HCT116 (cell line): ENCODE measurements around the gene SH3D21. TPM values are rescaled to one million over a fixed set of nuclear protein-coding genes. Genes with fewer than 3 reads are reported as not detected.

Experiments
- ATAC-seq: fragments of 200-7000 bp; cut with Tn5 transposase; 2 replicates; pipeline ENCODE4 v1.9.1; 2020; ENCODE audit warnings: mild to moderate bottlenecking, moderate library complexity
- BruUV-seq: library from RNA; stranded (reverse); fragments of 400-500 nt; replicated peaks from 2 replicates; lab custom pipeline; 2021; lab: Mats Ljungman, UMichigan
- CTCF ChIA-PET: fragments of 300-600 bp; sonication (Branson Sonifier 250); formaldehyde crosslinking; loops from one replicate; lab custom pipeline; 2021; ENCODE audit warnings: antibody characterized with exemption; lab: Charles Lee
- POLR2A ChIA-PET: fragments of 300-600, 350-600 bp; sonication (Branson Sonifier 250); formaldehyde crosslinking; loops from one replicate; lab custom pipeline; 2021; ENCODE audit warnings: antibody characterized with exemption; lab: Charles Lee
- RAD21 ChIA-PET, 2 experiments: fragments of 300-600 bp; sonication (Branson Sonifier 250); formaldehyde crosslinking; loops; one replicate each; lab custom pipeline; 2023; ENCODE audit warnings: low total read pairs in 2 of 2; ENCODE audit not compliant: uncharacterized antibody in 2 of 2, unreplicated experiment in 2 of 2, low non-redundant PET in 1 of 2; lab: Charles Lee
- DNase-seq: peaks from one replicate; pipeline ENCODE4 v3.0.0-alpha.2; 2010; ENCODE audit warnings: low read depth, low spot score
- H2AFZ ChIP-seq: fragments of 200-600 bp; shearing (Covaris generic), sonication (generic); 2 replicates; pipeline ENCODE4 v1.6.1; 2017; ENCODE audit warnings: low read depth, mixed run types, mixed read lengths, antibody characterized with exemption, low read length; ENCODE audit not compliant: poor library complexity, severe bottlenecking
- H3K27ac ChIP-seq: 2 replicates; pipeline ENCODE4 v1.5.1; 2012; ENCODE audit warnings: low read depth, low read length
- H3K27me3 ChIP-seq: fragments of 200-600 bp; sonication (generic); 2 replicates; pipeline ENCODE4 v1.6.1; 2016; ENCODE audit warnings: mixed run types, low read length, mixed read lengths; ENCODE audit not compliant: insufficient read depth
- H3K36me3 ChIP-seq, 2 experiments: fragments of 200-500 bp in 1 of 2; fragments of 200-600 bp in 1 of 2; sonication (Bioruptor generic) in 1 of 2; sonication (generic) in 1 of 2; 2 replicates each; pipeline versions ENCODE4 v1.5.1 to v1.6.1; 2014 to 2016; ENCODE audit warnings: low read length in 2 of 2, inconsistent platforms in 1 of 2, mixed read lengths in 1 of 2, mixed run types in 1 of 2; ENCODE audit not compliant: insufficient read depth in 2 of 2, control insufficient read depth in 1 of 2
- H3K4me1 ChIP-seq, 2 experiments: fragments of 200-600 bp in 1 of 2; sonication (generic) in 1 of 2; 2 replicates each; pipeline versions ENCODE4 v1.5.1 to v1.6.1; 2012 to 2017; ENCODE audit warnings: low read length in 2 of 2, inconsistent platforms in 1 of 2, mild to moderate bottlenecking in 1 of 2, mixed read lengths in 1 of 2, mixed run types in 1 of 2, moderate library complexity in 1 of 2; ENCODE audit not compliant: insufficient read depth in 2 of 2, control insufficient read depth in 1 of 2
- H3K4me2 ChIP-seq: fragments of 200-600 bp; sonication (generic); 2 replicates; pipeline ENCODE4 v1.6.1; 2017; ENCODE audit warnings: mixed run types, low read length, mixed read lengths
- H3K4me3 ChIP-seq, 2 experiments: fragments of 200-600 bp in 1 of 2; sonication (generic) in 1 of 2; replicated peaks in 1 of 2; 2 replicates each; pipeline ENCODE4 v1.5.1; 2011 to 2016; ENCODE audit warnings: low read length in 2 of 2, control low read depth in 1 of 2, low read depth in 1 of 2, mild to moderate bottlenecking in 1 of 2, mixed read lengths in 1 of 2, mixed run types in 1 of 2
- H3K79me2 ChIP-seq: fragments of 200-600 bp; sonication (generic); 2 replicates; pipeline ENCODE4 v1.6.1; 2017; ENCODE audit warnings: mild to moderate bottlenecking, mixed run types, low read length, moderate library complexity, mixed read lengths; ENCODE audit not compliant: insufficient read depth
- H3K9ac ChIP-seq: fragments of 200-600 bp; sonication (generic); 2 replicates; pipeline ENCODE4 v1.6.1; 2016; ENCODE audit warnings: low read length, mixed read lengths
- H3K9me2 ChIP-seq: fragments of 200-600 bp; sonication (generic), shearing (Covaris generic); 2 replicates; pipeline ENCODE4 v1.6.1; 2017; ENCODE audit warnings: mixed run types, mild to moderate bottlenecking, moderate library complexity; ENCODE audit not compliant: insufficient read depth
- H3K9me3 ChIP-seq, 2 experiments: fragments of 200-500 bp in 1 of 2; fragments of 200-600 bp in 1 of 2; sonication (Bioruptor generic) in 1 of 2; sonication (generic) in 1 of 2; 2 replicates each; pipeline ENCODE4 v1.6.1; 2014 to 2017; ENCODE audit warnings: low read length in 2 of 2, mixed read lengths in 2 of 2, inconsistent platforms in 1 of 2, low read depth in 1 of 2, mild to moderate bottlenecking in 1 of 2, mixed run types in 1 of 2, moderate library complexity in 1 of 2; ENCODE audit not compliant: control insufficient read depth in 1 of 2, insufficient read depth in 1 of 2
- H4K20me1 ChIP-seq: fragments of 200-600 bp; sonication (generic), shearing (Covaris generic); 2 replicates; pipeline ENCODE4 v1.6.1; 2017; ENCODE audit warnings: mixed run types, mild to moderate bottlenecking, moderate library complexity; ENCODE audit not compliant: insufficient read depth
- CEBPB ChIP-seq: IDR thresholded peaks from 2 replicates; pipeline ENCODE4 v1.6.1; 2012; ENCODE audit warnings: low read depth
- EZH2phosphoT487 ChIP-seq: fragments of 200-600 bp; IDR thresholded peaks from 2 replicates; pipeline ENCODE4 v1.6.1; 2018; ENCODE audit warnings: antibody characterized with exemption, borderline replicate concordance
- FOSL1 ChIP-seq: IDR thresholded peaks from 2 replicates; pipeline ENCODE4 v1.6.1; 2012; ENCODE audit warnings: low read depth
- JUND ChIP-seq: IDR thresholded peaks from 2 replicates; pipeline ENCODE4 v1.6.1; 2012
- POLR2AphosphoS5 ChIP-seq: IDR thresholded peaks from 2 replicates; pipeline ENCODE4 v1.6.1; 2011; ENCODE audit warnings: mild to moderate bottlenecking, low read depth, low read length, moderate library complexity
- RAD21 ChIP-seq: IDR thresholded peaks from 2 replicates; pipeline ENCODE4 v1.6.1; 2012; ENCODE audit warnings: low read depth, mild to moderate bottlenecking
- SIN3A ChIP-seq: IDR thresholded peaks from 2 replicates; pipeline ENCODE4 v1.6.1; 2012; ENCODE audit warnings: low read depth
- SP1 ChIP-seq: IDR thresholded peaks from 2 replicates; pipeline ENCODE4 v1.6.1; 2012; ENCODE audit warnings: low read depth
- SRF ChIP-seq: IDR thresholded peaks from 2 replicates; pipeline ENCODE4 v1.6.1; 2012; ENCODE audit warnings: low read depth
- TCF7L2 ChIP-seq: IDR thresholded peaks from 2 replicates; pipeline ENCODE4 v1.7.0; 2011; ENCODE audit warnings: borderline replicate concordance, inconsistent platforms; ENCODE audit not compliant: insufficient read depth, insufficient read length; ENCODE audit errors: extremely low read depth
- YY1 ChIP-seq: IDR thresholded peaks from 2 replicates; pipeline ENCODE4 v1.6.1; 2011; ENCODE audit warnings: low read length, low read depth, moderate library complexity, mild to moderate bottlenecking; ENCODE audit not compliant: insufficient replicate concordance; ENCODE audit errors: extremely low read depth
- ZFX ChIP-seq: fragments of 450-650 bp; IDR thresholded peaks from 2 replicates; pipeline ENCODE4 v1.6.1; 2017
- intact Hi-C: fragments of 100-400 bp; cut with micrococcal nuclease; formaldehyde crosslinking; loops from 2 replicates; pipeline ENCODE4 v1.10.0; 2022
- total RNA-seq: library from RNA; stranded (reverse); gene quantifications from one replicate; pipeline ENCODE4 v1.2.1, GENCODE V29; 2021; ENCODE audit not compliant: unreplicated experiment
- TF ChIP-seq, protein P1 (sequence below): IDR thresholded peaks from 2 replicates; pipeline ENCODE4 v1.6.1; 2012; ENCODE audit warnings: low read depth
- TF ChIP-seq, protein P2 (sequence below): IDR thresholded peaks from 2 replicates; pipeline ENCODE4 v1.6.1; 2012
- TF ChIP-seq, protein P3 (sequence below): IDR thresholded peaks from 2 replicates; pipeline ENCODE4 v1.6.1; 2012

Gene SH3D21
- total RNA-seq, 1 experiment from 2014 or later = 9.3 TPM

DNA sequence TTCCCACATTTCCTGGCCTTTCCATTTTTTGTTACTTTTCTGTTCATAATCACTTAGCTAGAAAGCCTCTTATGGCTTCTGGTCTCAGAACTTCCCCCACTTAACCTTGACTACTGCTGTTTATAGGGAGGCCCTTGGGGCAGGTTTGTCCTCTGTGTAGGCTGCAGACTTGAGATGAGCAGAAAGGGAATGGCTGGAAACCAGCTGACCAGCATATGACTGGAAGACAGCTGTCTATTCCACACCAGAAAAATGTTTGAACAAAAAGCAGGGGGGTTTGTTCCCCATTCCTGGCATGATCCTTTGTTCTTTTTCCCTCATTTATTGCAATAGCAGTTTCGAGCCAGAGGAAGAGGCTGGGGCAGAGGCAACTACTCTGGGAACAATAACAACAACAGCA is 4.9 kb upstream of the SH3D21 start:
- H3K4me1 ChIP-seq = peaks cover 12 to 40% of the 10 kb centered on the region in 2 experiments
- H3K4me3 ChIP-seq = no peak overlapping the region
- TF ChIP-seq, protein P1, sequence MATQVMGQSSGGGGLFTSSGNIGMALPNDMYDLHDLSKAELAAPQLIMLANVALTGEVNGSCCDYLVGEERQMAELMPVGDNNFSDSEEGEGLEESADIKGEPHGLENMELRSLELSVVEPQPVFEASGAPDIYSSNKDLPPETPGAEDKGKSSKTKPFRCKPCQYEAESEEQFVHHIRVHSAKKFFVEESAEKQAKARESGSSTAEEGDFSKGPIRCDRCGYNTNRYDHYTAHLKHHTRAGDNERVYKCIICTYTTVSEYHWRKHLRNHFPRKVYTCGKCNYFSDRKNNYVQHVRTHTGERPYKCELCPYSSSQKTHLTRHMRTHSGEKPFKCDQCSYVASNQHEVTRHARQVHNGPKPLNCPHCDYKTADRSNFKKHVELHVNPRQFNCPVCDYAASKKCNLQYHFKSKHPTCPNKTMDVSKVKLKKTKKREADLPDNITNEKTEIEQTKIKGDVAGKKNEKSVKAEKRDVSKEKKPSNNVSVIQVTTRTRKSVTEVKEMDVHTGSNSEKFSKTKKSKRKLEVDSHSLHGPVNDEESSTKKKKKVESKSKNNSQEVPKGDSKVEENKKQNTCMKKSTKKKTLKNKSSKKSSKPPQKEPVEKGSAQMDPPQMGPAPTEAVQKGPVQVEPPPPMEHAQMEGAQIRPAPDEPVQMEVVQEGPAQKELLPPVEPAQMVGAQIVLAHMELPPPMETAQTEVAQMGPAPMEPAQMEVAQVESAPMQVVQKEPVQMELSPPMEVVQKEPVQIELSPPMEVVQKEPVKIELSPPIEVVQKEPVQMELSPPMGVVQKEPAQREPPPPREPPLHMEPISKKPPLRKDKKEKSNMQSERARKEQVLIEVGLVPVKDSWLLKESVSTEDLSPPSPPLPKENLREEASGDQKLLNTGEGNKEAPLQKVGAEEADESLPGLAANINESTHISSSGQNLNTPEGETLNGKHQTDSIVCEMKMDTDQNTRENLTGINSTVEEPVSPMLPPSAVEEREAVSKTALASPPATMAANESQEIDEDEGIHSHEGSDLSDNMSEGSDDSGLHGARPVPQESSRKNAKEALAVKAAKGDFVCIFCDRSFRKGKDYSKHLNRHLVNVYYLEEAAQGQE = no peak
- TF ChIP-seq EZH2phosphoT487 (no peak), CEBPB (no peak), POLR2AphosphoS5 (no peak), SP1 (no peak), JUND (no peak), RAD21 (no peak), FOSL1 (no peak), SIN3A (no peak), YY1 (no peak), TCF7L2 (no peak), ZFX (no peak), SRF (no peak)
- TF ChIP-seq, protein P2, sequence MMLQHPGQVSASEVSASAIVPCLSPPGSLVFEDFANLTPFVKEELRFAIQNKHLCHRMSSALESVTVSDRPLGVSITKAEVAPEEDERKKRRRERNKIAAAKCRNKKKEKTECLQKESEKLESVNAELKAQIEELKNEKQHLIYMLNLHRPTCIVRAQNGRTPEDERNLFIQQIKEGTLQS = no peak
- TF ChIP-seq, protein P3, sequence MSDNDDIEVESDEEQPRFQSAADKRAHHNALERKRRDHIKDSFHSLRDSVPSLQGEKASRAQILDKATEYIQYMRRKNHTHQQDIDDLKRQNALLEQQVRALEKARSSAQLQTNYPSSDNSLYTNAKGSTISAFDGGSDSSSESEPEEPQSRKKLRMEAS = no peak
- no TSS peak for BruUV-seq
- DNase-seq = no peak
- H3K36me3 ChIP-seq = peaks cover 50 to 64% of the 10 kb centered on the region in 2 experiments
- ChIA-PET POLR2A (no interaction called here), CTCF (interaction anchor here (1.2 kb wide), 1 partner anchor 23 kb away, joined by 5 read pairs; no protein-coding TSS in a partner anchor), RAD21 (no interaction called here)
- no peak for ATAC-seq
- H3K27ac ChIP-seq = no peak overlapping the region
- H3K9ac ChIP-seq = no peak overlapping the region
- H3K9me2 ChIP-seq = no peaks in the 10 kb centered on the region
- no peaks in the 10 kb centered on the region for H4K20me1 ChIP-seq
- no peaks in the 10 kb centered on the region for H3K27me3 ChIP-seq
- no peak overlapping the region for H2AFZ ChIP-seq
- H3K9me3 ChIP-seq = no peaks in the 10 kb centered on the region
- no peak overlapping the region for H3K4me2 ChIP-seq
- peaks cover 34% of the 10 kb centered on the region; the same call in 1 of the 2 replicates for H3K79me2 ChIP-seq
- intact Hi-C loops = no loop called here
